ENCODE data around the gene MBD6.

MBD6 gene, protein sequence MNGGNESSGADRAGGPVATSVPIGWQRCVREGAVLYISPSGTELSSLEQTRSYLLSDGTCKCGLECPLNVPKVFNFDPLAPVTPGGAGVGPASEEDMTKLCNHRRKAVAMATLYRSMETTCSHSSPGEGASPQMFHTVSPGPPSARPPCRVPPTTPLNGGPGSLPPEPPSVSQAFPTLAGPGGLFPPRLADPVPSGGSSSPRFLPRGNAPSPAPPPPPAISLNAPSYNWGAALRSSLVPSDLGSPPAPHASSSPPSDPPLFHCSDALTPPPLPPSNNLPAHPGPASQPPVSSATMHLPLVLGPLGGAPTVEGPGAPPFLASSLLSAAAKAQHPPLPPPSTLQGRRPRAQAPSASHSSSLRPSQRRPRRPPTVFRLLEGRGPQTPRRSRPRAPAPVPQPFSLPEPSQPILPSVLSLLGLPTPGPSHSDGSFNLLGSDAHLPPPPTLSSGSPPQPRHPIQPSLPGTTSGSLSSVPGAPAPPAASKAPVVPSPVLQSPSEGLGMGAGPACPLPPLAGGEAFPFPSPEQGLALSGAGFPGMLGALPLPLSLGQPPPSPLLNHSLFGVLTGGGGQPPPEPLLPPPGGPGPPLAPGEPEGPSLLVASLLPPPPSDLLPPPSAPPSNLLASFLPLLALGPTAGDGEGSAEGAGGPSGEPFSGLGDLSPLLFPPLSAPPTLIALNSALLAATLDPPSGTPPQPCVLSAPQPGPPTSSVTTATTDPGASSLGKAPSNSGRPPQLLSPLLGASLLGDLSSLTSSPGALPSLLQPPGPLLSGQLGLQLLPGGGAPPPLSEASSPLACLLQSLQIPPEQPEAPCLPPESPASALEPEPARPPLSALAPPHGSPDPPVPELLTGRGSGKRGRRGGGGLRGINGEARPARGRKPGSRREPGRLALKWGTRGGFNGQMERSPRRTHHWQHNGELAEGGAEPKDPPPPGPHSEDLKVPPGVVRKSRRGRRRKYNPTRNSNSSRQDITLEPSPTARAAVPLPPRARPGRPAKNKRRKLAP

DNA sequence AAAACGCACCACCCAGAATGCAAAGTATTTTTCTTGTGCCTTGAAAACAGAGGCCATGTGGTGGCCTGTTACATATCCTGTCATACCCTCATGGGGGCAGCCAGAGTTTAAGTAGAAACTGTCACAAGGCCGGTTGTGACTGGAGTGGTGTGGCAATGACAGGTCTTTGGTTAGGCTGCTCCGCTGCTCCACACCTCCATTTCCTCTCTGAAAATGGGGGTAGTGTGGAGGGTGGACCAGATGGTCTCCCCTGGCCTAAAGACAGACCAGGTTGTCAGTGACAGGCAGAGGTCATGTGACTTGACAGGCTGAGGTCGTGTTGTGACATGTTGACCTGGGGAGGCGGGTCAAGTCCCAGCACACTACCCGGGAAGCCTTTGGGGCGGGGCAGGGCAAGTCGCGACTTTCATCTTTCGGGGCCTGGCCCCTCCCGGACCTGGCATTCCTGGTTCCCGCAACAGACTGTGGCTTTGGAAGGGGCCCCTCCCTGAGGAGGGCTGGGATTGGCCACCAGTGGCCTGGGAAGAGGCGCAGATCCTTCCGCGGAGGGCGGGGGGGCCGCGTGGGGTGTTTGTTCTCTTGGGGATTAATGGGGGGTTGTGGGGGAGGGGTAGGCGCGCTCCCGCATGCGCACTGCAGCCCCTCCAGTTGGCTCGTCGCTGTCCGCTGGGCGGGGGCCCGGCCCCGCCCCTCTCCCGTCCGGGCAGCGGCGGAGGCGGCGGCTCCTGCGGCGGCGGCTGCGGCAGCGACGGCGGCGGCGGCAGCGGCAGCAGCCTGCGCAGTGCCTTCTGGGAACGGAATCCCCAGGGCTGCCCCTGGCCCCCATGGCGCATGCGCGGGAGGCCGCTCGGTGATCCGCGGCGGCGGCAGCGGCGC, at the start of gene MBD6:
Gene MBD6, plus strand, starts transcription at position 814 of the 876 bp plus-strand sequence. CDS start 1,480 bp downstream, outside the sequence.
- peaks cover 44 to 82% of the 10 kb centered on the region in 2 donors for H3K4me1 Mint-ChIP-seq
- H3K27ac Mint-ChIP-seq, result peak within 1 kb of the TSS; percentile 99
- no peaks in the 10 kb centered on the region for H3K9me3 Mint-ChIP-seq
- no peaks in the 10 kb centered on the region for H3K27me3 Mint-ChIP-seq
- H3K36me3 Mint-ChIP-seq, result peaks cover 43 to 60% of the 10 kb centered on the region in 2 donors
- ATAC-seq (replicated peaks), result peak; percentile 51 to 56
- peak within 1 kb of the TSS; percentile 99 for H3K4me3 Mint-ChIP-seq
- peak; percentile 94 for DNase-seq

DNA sequence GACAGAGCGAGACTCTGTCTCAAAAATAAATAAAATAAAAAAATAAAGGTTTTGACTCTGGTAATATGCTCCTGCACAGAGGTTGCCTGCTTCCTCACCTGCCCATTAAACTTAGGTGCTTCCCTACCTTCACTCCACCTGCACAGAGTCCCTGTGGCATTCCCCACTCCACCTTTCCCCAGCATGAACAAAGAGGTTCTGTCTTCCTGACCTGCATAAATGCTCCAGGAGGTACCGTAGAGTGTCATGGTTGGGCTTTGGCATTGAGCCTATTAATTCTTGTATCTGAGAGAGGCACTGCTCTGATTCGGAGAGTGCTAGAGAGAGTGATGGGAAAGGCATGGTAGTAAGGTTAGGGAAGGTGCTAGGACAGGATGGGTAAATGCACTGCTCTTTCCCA, 49.2 kb upstream of the MBD6 start:
- no peak for ATAC-seq (replicated peaks)
- H3K4me3 Mint-ChIP-seq, result no peak overlapping the region
- no peaks in the 10 kb centered on the region for H3K9me3 Mint-ChIP-seq
- H3K27ac Mint-ChIP-seq, result peak overlapping the region; percentile 1
- no peaks in the 10 kb centered on the region for H3K27me3 Mint-ChIP-seq
- DNase-seq, result no peak
- H3K4me1 Mint-ChIP-seq, result peaks cover 38 to 69% of the 10 kb centered on the region in 2 donors
- peaks cover 54 to 79% of the 10 kb centered on the region in 2 donors for H3K36me3 Mint-ChIP-seq

DNA sequence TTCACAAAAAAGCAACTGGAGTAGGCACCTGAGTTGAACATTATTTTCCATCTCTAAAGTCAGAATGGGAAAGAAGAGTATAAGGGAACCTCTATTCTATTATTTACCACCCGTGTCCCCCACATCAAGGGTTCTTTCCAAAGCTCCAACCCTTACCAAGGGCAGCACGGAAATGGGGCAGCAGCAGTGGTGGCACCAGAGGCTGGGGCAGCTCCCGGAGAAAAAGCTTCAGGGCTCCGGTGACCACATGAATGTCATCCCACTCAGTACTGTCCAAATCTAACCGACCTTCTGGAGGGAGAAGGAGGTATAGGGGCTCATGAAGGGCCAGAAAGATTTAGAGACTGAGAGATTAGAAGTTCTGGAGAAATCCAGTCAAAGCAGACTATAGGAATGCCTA, 48.7 kb upstream of the MBD6 start:
- H3K27me3 Mint-ChIP-seq, result no peaks in the 10 kb centered on the region
- peaks cover 52 to 81% of the 10 kb centered on the region in 2 donors for H3K36me3 Mint-ChIP-seq
- DNase-seq (no peak), ATAC-seq (replicated peaks) (no peak)
- no peaks in the 10 kb centered on the region for H3K9me3 Mint-ChIP-seq
- H3K27ac Mint-ChIP-seq, result peak overlapping the region; percentile 70
- peaks cover 43 to 74% of the 10 kb centered on the region in 2 donors for H3K4me1 Mint-ChIP-seq
- H3K4me3 Mint-ChIP-seq, result peak overlapping the region; percentile 39 to 52

DNA sequence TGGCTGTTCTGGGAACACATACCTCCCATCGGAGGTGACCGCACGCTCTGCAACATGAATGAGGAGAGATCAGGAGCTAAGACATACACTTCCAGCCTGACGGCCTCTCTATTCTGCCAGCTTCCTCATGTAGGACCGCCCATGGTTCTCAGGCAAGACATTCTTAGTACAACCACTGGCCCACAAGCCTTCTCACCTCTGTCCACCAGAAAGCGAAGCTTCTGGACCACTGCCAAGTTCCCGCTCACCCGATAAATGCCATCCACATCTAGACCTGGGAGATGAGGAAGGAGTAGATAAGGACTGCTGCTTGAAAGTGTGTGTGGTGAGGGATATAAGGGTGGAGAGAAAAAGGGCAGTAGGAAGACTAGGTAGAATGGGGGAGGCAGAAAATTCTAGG, 48.2 kb upstream of the MBD6 start:
- DNase-seq (no peak), ATAC-seq (replicated peaks) (no peak)
- Mint-ChIP-seq H3K36me3 (peaks cover 51 to 76% of the 10 kb centered on the region in 2 donors), H3K4me3 (peak overlapping the region; percentile 39 to 52), H3K27me3 (no peaks in the 10 kb centered on the region), H3K27ac (peak overlapping the region; percentile 70), H3K9me3 (no peaks in the 10 kb centered on the region), H3K4me1 (peaks cover 44 to 80% of the 10 kb centered on the region in 2 donors)

DNA sequence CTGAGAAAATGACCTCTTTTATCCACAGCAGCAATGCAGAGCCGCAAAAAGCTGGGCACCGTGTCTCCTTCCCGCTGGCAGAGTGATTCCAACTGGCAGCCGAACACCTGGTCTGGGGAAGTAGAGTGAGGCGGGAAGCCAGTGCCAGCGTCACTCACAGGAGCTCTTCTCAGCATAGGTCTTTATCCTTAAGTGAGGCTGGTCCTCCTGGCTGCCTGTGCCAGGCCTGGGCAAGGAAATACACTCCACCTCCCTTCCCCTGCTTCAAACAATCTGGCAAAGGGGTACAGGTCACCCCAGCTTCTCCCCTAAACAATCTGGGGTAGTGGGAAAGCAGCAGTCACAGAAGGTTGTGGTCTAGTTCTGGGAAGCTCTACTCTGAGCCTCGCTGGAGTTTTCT, 47.8 kb upstream of the MBD6 start:
- Mint-ChIP-seq H3K27me3 (no peaks in the 10 kb centered on the region), H3K9me3 (no peaks in the 10 kb centered on the region), H3K4me1 (peaks cover 49 to 84% of the 10 kb centered on the region in 2 donors), H3K4me3 (peak overlapping the region; percentile 39 to 52), H3K36me3 (peaks cover 51 to 72% of the 10 kb centered on the region in 2 donors), H3K27ac (peak overlapping the region; percentile 70)
- DNase-seq (no peak), ATAC-seq (replicated peaks) (no peak)

DNA sequence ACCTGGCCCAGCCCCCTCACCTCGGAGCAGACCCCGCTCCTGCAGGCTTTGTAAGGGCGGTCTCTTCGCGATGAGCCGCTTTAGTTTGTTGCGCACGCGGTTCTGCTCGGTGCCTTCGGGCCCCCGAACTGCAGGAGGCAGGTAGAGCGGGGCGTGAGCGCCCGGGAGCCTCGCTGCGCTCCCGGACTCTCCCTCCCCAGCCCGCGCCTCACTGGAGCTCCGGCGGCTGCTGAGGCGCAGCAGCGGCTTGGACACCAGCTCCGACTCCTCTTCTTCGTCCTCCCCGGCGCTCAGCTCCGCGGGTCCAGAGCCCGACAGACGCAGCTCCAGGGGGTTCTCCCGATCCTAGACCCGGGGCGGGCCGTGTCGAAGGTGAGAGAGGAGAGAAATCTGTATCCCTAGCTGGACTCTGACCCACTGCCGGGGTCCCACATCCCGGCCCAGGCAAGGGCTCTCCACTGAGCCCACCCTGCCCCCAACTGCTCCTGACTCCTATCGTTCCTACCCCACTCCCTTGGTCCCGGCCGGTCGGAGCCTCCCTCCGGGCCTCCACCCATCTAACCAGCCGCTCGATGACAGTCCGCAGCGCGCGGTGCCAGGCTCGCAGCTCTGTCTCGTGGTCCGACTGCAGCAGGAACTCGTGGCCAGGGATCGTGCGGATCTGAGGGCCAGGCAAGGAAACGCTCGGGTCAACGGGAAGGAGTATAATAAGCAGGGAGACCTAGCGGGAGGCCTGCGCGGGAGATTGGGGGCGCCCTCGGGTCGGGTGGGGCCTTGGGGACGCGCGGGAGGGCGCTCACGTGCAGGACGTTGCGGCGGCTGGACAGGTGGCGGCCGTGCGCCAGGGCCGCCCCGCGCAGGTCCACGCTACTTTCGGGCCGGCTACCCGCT, 47.1 kb upstream of the MBD6 start:
- Mint-ChIP-seq H3K36me3 (peaks cover 51 to 72% of the 10 kb centered on the region in 2 donors), H3K27me3 (no peaks in the 10 kb centered on the region)
- no peak for ATAC-seq (replicated peaks)

DNA sequence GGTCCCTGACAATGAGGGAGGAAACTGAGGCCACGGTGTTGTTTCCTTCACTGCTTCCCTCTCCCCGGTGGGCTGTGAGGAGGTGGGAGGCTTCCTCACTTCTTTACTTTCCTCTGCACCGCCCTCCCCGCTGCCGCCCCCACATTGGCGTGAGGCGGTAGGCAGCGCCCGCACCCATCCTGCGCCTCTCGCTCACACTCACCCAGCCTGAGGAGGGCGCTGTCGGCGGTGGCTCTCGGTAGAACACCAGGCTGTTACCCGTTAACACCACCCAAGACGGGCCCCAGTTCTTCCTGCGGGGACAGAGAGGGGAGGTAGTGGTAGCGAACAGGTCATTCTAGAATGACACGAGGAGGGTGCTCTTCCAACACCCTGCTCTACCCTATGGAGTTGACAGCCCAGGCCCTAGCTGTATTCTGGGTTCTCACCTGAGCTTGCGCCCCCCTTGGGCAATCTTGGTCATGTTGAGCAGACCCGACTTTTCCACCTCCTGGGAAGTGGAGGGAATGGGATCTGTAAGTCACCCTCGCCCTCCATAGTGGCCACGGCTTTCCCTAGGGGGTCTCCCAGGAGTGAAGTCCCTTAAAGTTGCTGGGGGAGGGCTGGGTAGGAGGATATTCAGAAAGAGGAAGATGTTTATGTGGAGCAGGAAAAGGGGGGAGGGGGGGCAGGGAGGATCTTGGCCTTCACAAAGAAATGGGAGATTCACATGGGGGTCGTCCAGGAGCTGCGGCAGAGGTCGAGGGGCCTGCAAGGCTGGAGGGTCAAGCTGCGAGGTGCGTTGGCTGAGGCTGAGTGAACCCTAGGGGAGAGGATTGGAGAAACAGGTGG, 46.2 kb upstream of the MBD6 start:
- Mint-ChIP-seq H3K36me3 (peaks cover 44 to 71% of the 10 kb centered on the region in 2 donors), H3K9me3 (no peaks in the 10 kb centered on the region), H3K27ac (peak overlapping the region; percentile 100), H3K27me3 (no peaks in the 10 kb centered on the region), H3K4me1 (peaks cover 59 to 93% of the 10 kb centered on the region in 2 donors), H3K4me3 (peak overlapping the region; percentile 98)
- DNase-seq (peak; percentile 69), ATAC-seq (replicated peaks) (peak; percentile 49 to 59)

More for the DNA sequence above, 47.1 kb upstream of the MBD6 start:
- no peaks in the 10 kb centered on the region for H3K9me3 Mint-ChIP-seq
- H3K27ac Mint-ChIP-seq, result peak overlapping the region; percentile 100
- no peak for DNase-seq
- peak overlapping the region; percentile 98 for H3K4me3 Mint-ChIP-seq
- peaks cover 51 to 91% of the 10 kb centered on the region in 2 donors for H3K4me1 Mint-ChIP-seq

DNA sequence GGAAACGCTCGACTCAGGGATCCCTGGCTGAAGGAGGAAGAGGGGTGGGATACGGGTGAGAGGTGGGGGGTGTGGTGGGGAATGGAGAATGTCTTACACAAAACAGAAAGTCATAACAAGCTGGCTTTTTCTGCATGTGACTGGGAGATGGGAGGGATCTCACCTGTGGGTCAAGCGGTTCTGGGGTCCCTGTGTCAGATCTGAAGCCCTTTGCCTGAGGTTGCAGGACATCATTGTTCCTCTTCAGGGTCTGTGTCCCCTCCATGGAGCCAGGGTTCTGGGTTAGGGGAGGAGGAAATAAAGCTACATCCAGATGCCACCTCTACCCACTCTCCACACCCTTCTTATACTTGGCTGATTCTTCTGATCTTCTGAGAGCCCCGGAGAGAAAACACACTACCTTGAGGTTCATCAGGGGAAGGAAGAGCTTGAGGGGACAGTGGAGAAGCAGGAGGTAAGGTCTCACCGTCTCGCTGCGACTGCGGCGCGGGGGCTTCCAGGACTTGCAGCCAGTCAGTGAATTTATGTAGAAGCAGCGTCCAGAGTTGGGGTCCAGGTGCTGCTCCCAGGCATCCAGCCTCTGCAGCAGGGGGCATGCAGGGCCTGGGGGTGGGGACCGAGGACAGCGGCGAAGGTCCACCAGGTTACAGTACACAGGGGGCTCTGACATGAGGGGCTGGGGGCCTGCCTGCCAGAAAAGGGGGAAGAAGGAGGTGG, 45.5 kb upstream of the MBD6 start:
- H3K4me3 Mint-ChIP-seq, result peak overlapping the region; percentile 98
- no peaks in the 10 kb centered on the region for H3K27me3 Mint-ChIP-seq
- peak in 1 of 2 donors; percentile 12 for ATAC-seq (replicated peaks)
- H3K27ac Mint-ChIP-seq, result peak overlapping the region; percentile 100
- H3K9me3 Mint-ChIP-seq, result no peaks in the 10 kb centered on the region
- no peak for DNase-seq
- H3K36me3 Mint-ChIP-seq, result peaks cover 39 to 66% of the 10 kb centered on the region in 2 donors
- H3K4me1 Mint-ChIP-seq, result peaks cover 61 to 91% of the 10 kb centered on the region in 2 donors

DNA sequence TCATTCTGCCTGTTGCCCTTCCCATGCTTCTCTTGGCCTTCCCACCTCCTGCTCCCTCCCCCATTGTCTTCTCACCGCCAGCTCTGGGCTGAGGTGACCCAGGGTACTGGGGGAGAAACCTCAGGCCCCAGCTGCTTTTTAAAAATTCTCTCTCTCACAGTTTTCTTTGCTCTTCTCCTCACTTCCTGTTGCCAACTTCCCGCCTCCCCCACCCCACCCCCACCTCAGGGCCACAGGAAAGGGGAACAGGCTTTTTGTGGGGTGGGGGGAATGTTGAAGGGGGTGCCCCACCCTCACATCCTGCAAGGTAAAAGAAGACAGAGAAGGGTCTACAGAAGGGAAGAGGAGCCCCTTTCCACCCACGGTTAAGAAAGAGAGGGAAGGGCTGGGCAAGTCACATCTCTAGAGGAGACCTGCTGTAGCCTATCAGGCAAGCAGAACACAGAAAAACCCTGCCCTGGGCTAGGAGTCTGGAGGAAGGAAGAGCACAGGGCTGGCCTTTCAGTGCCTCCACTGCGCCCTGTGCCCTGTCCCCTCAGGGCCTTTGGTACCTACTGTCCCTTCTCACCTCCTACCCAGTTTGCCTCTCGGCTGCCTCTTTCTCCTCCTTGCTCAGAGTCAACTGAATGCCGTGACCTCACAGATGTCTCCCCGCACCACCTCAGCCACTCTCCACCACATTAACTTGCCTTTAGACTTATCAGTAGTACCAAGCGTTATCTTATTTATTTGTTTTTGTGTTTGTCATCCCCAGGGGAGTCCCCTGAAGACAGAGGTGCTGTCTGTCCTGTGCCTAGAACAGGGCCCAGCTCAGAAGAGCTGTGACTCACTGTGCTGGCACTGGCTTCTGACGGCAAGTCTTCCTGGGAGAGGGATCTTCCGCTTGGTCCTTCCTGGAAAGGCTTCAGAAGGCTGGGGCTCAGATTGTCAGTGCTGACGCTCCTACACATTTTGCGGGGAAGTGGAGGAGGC, 44.6 kb upstream of the MBD6 start:
- Mint-ChIP-seq H3K27ac (peak overlapping the region; percentile 100), H3K4me1 (peaks cover 60 to 86% of the 10 kb centered on the region in 2 donors), H3K27me3 (no peaks in the 10 kb centered on the region), H3K9me3 (no peaks in the 10 kb centered on the region), H3K4me3 (peak overlapping the region; percentile 98), H3K36me3 (peaks cover 32 to 60% of the 10 kb centered on the region in 2 donors)
- ATAC-seq (replicated peaks), result peak; percentile 64
- peak; percentile 44 for DNase-seq

DNA sequence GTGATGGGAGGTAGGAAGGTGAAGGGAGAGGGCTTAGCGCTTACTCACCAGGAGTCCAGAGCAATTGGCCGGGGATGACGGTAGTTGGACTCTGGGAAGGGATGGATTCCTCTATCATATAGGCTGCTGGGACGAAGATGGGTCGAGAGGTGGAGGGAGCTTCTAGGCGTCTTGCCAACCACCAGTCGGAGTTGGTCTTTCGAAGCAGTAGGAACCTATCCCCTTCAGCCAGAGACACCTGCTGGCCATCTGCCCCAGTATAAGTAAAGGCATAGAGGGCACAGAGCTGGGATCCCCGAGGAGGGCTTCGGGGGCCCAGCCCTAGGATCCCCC, 43.6 kb upstream of the MBD6 start:
- ATAC-seq (replicated peaks), result no peak
- no peaks in the 10 kb centered on the region for H3K27me3 Mint-ChIP-seq
- no peak for DNase-seq
- H3K9me3 Mint-ChIP-seq, result no peaks in the 10 kb centered on the region
- H3K4me1 Mint-ChIP-seq, result peaks cover 60 to 84% of the 10 kb centered on the region in 2 donors
- peak overlapping the region; percentile 98 for H3K4me3 Mint-ChIP-seq
- H3K27ac Mint-ChIP-seq, result peak overlapping the region; percentile 100
- peaks cover 25 to 52% of the 10 kb centered on the region in 2 donors for H3K36me3 Mint-ChIP-seq

Measured in stimulated activated naive B cell treated with anti-CD40 and anti-IgM and Interleukin-4, amounts not matched to agents 10 μg/mL and 1 μg/mL and 100 μg/mL, for 72 hours (primary cell).